Activated naive CD8-positive, alpha-beta T cell treated with anti-CD3 and anti-CD28 coated beads, Interleukin-2, amount 50 U/mL, for 24 hours (primary cell): ENCODE measurements around the gene STK31.
"Not testable (repeated sequence)": the region's sequence is repeated elsewhere in the genome, so short reads cannot be mapped to it uniquely, and the experiment has no call there.

Source experiments
- ATAC-seq: fragments of 150-1000 bp; cut with Tn5 transposase; one replicate; pipeline ENCODE4 v1.10.0; 2021
- DNase-seq: peaks from one replicate; pipeline ENCODE4 v3.0.0; 2021
- H3K27ac Mint-ChIP-seq: one replicate; pipeline ENCODE4 v1.8.0; 2021; ENCODE audit warnings: mild to moderate bottlenecking, mixed read lengths
- H3K27me3 Mint-ChIP-seq: one replicate; pipeline ENCODE4 v1.8.0; 2021; ENCODE audit warnings: mixed read lengths
- H3K36me3 Mint-ChIP-seq: one replicate; pipeline ENCODE4 v1.8.0; 2021; ENCODE audit warnings: low read depth, mixed read lengths
- H3K4me1 Mint-ChIP-seq: one replicate; pipeline ENCODE4 v1.8.0; 2021; ENCODE audit warnings: mixed read lengths
- H3K4me3 Mint-ChIP-seq: one replicate; pipeline ENCODE4 v1.8.0; 2021; ENCODE audit warnings: mild to moderate bottlenecking, moderate library complexity, mixed read lengths
- H3K9me3 Mint-ChIP-seq: one replicate; pipeline ENCODE4 v1.8.0; 2021; ENCODE audit warnings: mixed read lengths

The STK31 gene, protein sequence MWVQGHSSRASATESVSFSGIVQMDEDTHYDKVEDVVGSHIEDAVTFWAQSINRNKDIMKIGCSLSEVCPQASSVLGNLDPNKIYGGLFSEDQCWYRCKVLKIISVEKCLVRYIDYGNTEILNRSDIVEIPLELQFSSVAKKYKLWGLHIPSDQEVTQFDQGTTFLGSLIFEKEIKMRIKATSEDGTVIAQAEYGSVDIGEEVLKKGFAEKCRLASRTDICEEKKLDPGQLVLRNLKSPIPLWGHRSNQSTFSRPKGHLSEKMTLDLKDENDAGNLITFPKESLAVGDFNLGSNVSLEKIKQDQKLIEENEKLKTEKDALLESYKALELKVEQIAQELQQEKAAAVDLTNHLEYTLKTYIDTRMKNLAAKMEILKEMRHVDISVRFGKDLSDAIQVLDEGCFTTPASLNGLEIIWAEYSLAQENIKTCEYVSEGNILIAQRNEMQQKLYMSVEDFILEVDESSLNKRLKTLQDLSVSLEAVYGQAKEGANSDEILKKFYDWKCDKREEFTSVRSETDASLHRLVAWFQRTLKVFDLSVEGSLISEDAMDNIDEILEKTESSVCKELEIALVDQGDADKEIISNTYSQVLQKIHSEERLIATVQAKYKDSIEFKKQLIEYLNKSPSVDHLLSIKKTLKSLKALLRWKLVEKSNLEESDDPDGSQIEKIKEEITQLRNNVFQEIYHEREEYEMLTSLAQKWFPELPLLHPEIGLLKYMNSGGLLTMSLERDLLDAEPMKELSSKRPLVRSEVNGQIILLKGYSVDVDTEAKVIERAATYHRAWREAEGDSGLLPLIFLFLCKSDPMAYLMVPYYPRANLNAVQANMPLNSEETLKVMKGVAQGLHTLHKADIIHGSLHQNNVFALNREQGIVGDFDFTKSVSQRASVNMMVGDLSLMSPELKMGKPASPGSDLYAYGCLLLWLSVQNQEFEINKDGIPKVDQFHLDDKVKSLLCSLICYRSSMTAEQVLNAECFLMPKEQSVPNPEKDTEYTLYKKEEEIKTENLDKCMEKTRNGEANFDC

DNA sequence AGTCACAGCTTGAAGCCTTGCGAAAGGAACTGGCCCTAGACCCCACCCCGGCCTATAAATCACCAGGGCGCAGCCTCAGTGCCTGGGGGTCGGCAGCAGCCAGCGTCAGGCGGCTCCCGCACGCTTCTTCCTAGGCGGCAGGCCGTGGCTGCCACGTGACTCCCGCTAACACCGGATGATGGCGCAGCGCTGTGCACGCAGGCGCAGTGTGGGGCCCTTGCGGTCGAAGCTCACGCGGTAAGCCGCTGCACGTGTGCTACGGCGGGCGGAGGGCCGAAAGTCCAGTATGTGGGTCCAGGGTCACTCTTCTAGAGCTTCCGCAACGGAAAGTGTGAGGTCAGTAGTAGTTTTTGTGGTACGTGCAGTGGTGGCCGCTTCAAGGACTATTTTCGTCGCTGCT is at the start of gene STK31:
Gene STK31 (plus strand): TSS at position 220 of the 400 bp plus-strand sequence. CDS start 67 bp downstream, at position 287.
- DNase-seq (no peak), ATAC-seq (no peak)
- Mint-ChIP-seq H3K9me3 (peaks cover 14% of the 10 kb centered on the region), H3K4me3 (no peak within 1 kb of the TSS), H3K27me3 (peaks cover 1% of the 10 kb centered on the region), H3K27ac (no peak within 1 kb of the TSS), H3K36me3 (peaks cover 15% of the 10 kb centered on the region), H3K4me1 (no peaks in the 10 kb centered on the region)

DNA sequence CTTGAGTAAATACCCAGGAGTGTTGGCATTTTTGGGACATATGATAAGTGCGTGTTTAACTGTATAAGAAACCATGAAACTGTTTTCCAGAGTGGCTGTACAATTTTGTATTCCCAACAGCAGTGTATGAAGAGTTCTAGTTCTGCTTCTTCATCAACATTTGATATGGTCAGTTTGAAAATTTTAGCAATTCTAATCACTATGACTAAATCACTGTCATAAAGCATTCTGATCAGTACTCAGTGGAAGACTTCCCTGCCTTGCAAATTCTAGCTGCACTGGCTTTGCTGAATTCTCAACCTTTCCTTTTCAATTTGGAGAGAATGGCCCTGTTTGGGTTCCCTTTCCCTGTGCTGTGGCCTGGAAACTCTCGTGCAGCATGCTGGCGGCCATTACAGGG is 48.6 kb upstream of the STK31 start:
- H3K36me3 Mint-ChIP-seq = no peaks in the 10 kb centered on the region
- H3K4me3 Mint-ChIP-seq = no peak overlapping the region
- H3K27ac Mint-ChIP-seq = no peak overlapping the region
- H3K9me3 Mint-ChIP-seq = peaks cover 20% of the 10 kb centered on the region
- no peaks in the 10 kb centered on the region for H3K27me3 Mint-ChIP-seq
- DNase-seq (no peak), ATAC-seq (no peak)
- H3K4me1 Mint-ChIP-seq = no peaks in the 10 kb centered on the region

DNA sequence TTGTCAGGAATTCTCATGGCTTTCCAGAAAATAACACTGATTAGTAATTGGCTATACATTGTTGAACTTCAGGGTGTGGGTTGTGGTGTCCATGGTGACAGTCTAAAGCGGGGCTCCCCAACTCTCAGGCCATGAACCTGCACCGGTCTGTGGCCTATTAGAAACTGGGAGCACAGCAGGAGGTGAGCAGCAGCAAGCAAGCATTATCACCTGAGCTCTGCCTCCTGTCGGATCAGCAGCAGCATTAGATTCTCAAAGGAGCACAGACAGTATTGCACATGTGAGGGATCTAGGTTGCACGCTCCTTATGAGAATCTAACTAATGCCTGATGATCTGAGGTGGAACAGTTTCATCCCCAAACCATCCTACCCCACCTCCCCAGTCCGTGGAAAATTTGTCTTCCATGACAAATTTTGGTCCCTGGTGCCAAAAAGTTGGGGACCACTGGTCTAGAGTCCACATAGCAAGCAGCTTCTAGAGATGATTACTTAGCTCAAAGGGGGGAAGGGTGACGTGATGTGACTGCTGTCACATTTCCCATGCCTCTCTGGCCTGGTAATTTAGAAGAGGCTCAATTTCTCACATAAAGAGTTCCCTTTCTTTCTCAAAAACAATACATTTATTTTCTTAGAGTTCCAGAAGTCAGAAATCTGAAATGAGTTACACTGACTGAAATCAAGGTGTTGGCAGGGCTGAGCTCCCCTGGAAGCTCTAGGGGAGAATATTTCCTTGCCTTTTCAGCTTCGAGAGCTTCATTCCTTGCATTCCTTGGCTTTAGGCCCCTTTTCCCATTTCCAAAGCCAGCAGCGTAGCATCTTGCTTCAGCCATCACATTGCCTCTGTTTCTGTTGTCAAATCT is 47.7 kb upstream of the STK31 start:
- no peak for DNase-seq

DNA sequence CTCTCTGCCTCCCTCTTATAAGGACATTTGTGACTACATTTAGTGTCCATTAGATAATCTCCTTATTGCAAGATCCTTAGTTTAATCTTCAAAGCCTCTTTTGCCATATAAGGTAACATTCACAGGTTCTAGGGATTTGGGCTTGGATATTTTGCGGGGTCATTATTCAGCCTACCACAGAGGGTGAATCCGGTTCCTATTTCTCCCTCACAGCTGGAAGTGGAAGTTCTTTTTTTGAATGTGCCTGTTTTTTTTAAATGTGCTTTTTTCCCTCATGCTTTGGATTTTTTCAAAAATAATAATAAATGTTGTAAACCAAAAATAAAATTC is 47.1 kb upstream of the STK31 start:
- H3K27me3 Mint-ChIP-seq = no peaks in the 10 kb centered on the region
- H3K9me3 Mint-ChIP-seq = peaks cover 11% of the 10 kb centered on the region
- ATAC-seq = no peak

More for the DNA sequence above, 47.7 kb upstream of the STK31 start:
- no peaks in the 10 kb centered on the region for H3K27me3 Mint-ChIP-seq
- no peak overlapping the region for H3K27ac Mint-ChIP-seq
- H3K4me1 Mint-ChIP-seq = no peaks in the 10 kb centered on the region
- H3K9me3 Mint-ChIP-seq = peaks cover 11% of the 10 kb centered on the region
- no peak for ATAC-seq
- H3K4me3 Mint-ChIP-seq = no peak overlapping the region
- no peaks in the 10 kb centered on the region for H3K36me3 Mint-ChIP-seq

DNA sequence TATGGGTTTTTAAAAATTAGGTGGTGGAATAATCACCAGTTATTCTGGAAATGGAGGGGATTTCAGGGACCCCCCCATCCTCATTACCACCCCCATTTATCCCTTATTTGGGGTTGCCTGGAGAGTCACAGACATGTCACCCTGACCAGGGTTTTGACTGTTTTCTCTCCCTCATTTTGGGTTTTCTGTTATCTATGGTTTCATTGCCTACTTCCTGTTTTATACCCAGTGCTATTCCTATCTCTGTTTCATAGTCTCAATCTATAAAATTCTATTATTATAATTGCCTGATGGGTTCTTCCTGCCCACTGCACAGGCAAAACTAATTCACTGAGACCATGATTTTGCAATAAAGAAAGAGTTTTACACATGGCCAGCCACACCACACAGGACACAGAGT is 45.9 kb upstream of the STK31 start:
- Mint-ChIP-seq H3K27me3 (no peaks in the 10 kb centered on the region), H3K27ac (no peak overlapping the region), H3K4me3 (no peak overlapping the region), H3K9me3 (peaks cover 4% of the 10 kb centered on the region), H3K36me3 (no peaks in the 10 kb centered on the region), H3K4me1 (no peaks in the 10 kb centered on the region)
- DNase-seq (no peak), ATAC-seq (no peak)

More for the DNA sequence above, 47.1 kb upstream of the STK31 start:
- Mint-ChIP-seq H3K4me1 (no peaks in the 10 kb centered on the region), H3K27ac (no peak overlapping the region), H3K4me3 (no peak overlapping the region), H3K36me3 (no peaks in the 10 kb centered on the region)
- no peak for DNase-seq

DNA sequence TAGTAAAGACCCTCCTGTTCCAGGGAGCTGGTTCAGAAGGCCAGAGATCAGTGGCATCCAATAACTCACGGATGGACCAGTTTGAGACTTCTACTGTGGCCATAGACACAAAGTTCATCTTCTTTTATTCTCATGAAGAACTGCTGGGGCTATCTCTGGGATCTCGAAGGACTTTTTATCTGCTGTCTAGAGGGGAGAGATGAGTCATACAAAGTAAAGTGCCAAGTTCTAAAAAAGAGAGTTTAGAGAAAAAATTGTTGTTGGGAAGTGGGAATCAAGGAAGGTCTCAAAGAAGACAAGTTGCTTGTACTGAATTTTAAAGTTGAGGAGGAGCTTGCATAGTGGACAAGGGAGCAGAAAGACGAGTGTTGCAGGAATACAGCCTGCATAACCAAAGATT is 38.0 kb upstream of the STK31 start:
- Mint-ChIP-seq H3K36me3 (no peaks in the 10 kb centered on the region), H3K27ac (no peak overlapping the region), H3K27me3 (peaks cover 10% of the 10 kb centered on the region), H3K4me3 (no peak overlapping the region), H3K4me1 (no peaks in the 10 kb centered on the region), H3K9me3 (no peaks in the 10 kb centered on the region)
- DNase-seq (no peak), ATAC-seq (no peak)

DNA sequence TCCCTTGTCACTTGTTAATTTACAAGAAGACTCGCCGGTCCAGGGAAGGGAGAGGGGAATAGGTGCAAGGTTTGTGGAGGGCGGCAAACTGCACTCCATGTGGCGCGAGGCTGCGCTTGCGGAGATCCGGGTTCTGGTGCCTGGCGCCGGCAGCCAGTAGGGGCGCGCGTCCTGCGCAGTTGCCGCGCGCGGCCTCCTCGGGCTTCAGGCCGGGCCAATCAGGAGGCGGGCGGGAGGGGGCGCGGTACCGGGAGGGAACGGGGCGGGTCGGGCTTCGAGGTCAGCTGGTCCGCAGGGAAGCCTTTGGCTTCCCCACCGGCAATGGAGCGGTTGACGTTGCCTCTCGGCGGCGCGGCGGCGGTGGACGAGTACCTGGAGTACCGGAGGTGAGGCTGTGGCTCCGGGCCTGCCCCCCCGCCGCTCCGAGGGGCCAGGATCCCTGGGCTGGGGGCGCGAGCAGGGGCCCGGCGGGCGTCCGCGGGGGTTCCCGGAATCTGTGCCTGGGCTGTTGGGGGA is 30.1 kb upstream of the STK31 start, which contains the start of gene FAM221A:
Gene FAM221A (plus strand): TSS at position 302 of the 516 bp plus-strand sequence. CDS start 20 bp downstream, at position 322.
- Mint-ChIP-seq H3K27ac (peak within 1 kb of the TSS; percentile 71), H3K36me3 (no peaks in the 10 kb centered on the region), H3K27me3 (no peaks in the 10 kb centered on the region), H3K9me3 (no peaks in the 10 kb centered on the region), H3K4me3 (peak within 1 kb of the TSS; percentile 86), H3K4me1 (peaks cover 16% of the 10 kb centered on the region)
- ATAC-seq = peak; percentile 95
- DNase-seq = peak; percentile 86

DNA sequence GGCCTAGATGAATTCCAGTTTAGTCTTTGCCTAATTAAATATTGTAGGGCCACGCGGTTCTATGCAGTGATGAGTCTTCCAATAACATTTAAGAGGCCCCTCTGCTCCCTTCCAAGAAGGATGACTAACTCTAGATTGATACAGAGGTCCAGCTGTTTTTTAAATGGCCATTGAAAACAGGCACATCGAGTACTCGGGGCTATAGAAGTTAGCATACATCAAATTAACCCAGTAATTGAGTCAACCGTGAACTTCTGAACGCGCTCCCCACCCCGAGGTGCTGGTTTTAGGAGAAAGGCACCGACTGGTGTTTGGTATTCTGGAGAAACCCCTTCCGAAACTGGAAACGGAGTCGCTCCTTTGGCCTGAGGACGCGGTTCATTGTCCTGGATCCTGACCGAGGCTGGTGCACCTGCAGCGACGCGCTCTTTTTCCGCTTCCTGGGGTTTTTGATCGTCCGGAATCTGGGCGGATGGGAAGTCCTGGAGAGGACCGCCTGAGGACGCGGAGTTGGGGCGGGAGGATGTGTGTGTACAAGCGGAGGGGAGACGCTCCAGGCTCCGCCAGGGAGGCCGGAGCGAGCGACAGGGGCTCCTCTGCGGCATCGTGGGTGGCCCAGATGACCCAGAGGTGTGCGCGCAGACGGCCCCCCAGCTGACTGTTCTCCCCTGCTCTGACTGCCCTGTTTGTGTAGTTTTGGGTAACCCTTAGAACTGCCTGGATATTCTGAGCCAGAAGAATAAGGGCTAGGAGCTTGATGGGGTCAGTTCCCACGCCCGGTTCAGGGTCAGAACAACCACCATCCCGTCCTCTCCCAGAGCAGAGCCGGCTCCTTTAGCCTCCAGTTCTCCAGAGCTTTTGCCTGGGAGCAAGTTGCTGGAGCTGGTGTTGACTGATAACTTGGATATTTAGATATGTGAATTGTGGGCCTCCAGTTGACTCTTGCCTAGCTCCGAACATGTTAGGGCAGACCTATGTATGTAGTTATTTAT is 29.3 kb upstream of the STK31 start:
- H3K4me3 Mint-ChIP-seq = peak overlapping the region; percentile 86
- peak overlapping the region; percentile 67 for H3K27ac Mint-ChIP-seq
- DNase-seq = peak; percentile 46
- ATAC-seq = peak; percentile 58
- H3K9me3 Mint-ChIP-seq = no peaks in the 10 kb centered on the region
- peaks cover 16% of the 10 kb centered on the region for H3K4me1 Mint-ChIP-seq
- no peaks in the 10 kb centered on the region for H3K27me3 Mint-ChIP-seq
- H3K36me3 Mint-ChIP-seq = no peaks in the 10 kb centered on the region

DNA sequence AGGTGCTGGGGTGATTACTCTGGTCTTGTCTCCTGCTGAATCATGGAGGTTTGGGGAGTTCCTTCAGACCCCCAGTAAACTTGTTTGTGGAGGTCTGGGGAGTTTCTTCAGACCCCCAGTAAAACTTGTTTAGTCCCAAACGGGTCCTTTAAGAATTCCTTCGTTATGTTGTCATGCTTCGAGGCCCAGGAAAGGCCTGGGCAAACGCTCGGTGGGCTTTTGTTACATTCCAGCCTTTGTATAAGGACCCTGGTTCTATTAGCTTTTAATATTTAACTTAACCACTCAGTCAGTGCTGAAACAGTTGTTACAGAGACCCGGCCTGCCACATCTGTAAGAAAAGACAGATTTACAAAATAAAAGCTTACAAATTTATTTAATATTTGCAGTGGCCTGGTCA is 26.0 kb upstream of the STK31 start:
- H3K4me1 Mint-ChIP-seq = peaks cover 13% of the 10 kb centered on the region
- not testable (repeated sequence) for H3K27ac Mint-ChIP-seq, DNase-seq, H3K9me3 Mint-ChIP-seq, ATAC-seq, H3K27me3 Mint-ChIP-seq, H3K4me3 Mint-ChIP-seq, H3K36me3 Mint-ChIP-seq

DNA sequence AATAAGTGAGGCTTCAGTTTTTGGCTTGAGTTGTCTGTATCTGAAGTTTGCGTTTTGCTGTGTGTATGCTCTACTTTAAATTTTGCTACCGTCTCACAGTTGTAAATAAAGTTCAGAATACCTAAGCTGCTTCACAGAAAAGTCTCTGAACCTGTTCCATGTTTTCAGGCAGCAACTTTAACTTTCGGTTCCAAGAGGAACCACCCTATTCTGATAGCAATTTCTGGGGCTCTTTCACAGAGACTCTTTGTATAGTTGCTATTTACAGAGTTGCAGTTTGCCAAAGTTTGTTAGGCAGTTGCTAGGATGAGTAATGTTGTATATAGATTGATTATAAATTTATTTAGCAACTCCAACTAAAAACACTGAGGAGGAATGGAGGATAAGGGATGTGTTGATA is 24.3 kb upstream of the STK31 start:
- H3K27me3 Mint-ChIP-seq = no peaks in the 10 kb centered on the region
- peaks cover 2% of the 10 kb centered on the region for H3K36me3 Mint-ChIP-seq
- no peak for ATAC-seq
- no peak overlapping the region for H3K27ac Mint-ChIP-seq
- H3K4me1 Mint-ChIP-seq = peaks cover 4% of the 10 kb centered on the region
- no peaks in the 10 kb centered on the region for H3K9me3 Mint-ChIP-seq
- DNase-seq = no peak
- H3K4me3 Mint-ChIP-seq = no peak overlapping the region

DNA sequence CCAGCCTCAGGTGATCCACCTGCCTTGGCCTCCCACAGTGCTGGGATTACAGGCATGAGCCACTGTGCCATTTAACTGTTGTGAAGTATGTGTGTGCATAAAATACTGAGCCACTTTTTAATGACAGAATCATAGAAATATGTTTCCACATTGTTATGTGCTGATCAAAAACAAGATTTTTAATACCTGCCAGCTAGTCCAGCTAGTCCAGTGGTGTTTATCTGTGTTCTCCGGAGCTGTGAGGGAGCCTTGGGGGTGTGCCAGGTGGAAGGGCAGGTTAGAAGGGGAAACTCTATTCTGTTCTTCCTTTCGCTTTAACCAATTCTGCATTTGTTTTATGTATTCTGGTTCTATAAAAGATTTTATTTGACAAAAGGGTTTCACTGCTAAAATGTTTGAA is 23.0 kb upstream of the STK31 start:
- ATAC-seq (no peak), DNase-seq (no peak)
- peaks cover 6% of the 10 kb centered on the region for H3K36me3 Mint-ChIP-seq
- H3K4me1 Mint-ChIP-seq = no peaks in the 10 kb centered on the region
- H3K27ac Mint-ChIP-seq = no peak overlapping the region
- no peak overlapping the region for H3K4me3 Mint-ChIP-seq
- no peaks in the 10 kb centered on the region for H3K27me3 Mint-ChIP-seq
- H3K9me3 Mint-ChIP-seq = no peaks in the 10 kb centered on the region

DNA sequence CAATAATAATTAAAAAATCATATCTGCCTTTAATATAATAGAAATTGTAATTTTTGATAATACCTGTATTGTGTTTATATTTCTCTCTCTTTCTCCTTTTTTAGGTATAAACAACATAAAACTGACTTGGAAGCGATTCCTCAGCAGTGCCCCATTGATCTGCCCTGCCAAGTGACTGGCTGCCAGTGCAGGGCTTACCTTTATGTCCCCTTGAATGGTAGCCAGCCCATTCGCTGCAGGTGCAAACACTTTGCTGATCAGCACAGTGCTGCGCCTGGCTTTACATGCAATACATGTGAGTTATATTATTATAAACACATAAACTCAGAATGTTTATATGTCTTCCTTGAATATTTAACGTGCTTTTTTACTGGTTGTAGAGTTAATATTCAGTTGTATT is 20.9 kb upstream of the STK31 start:
- Mint-ChIP-seq H3K9me3 (no peaks in the 10 kb centered on the region), H3K36me3 (peaks cover 17% of the 10 kb centered on the region), H3K27ac (no peak overlapping the region)

DNA sequence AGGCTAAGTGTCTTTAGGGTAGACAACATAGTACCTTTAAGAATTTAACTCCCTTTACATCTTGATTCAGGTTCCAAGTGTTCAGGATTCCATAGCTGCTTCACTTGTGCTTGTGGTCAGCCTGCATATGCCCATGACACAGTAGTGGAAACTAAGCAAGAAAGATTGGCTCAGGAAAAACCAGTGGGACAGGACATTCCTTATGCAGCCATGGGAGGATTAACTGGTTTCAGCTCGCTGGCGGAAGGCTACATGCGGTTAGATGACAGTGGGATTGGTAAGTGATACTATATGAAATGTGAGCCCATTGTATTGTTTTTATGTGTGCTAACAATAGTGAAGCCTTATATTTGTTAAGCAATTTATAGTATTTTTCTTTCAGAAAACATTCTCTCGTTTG is 18.7 kb upstream of the STK31 start:
- H3K27ac Mint-ChIP-seq = no peak overlapping the region
- no peaks in the 10 kb centered on the region for H3K4me1 Mint-ChIP-seq
- no peak for DNase-seq
- H3K9me3 Mint-ChIP-seq = no peaks in the 10 kb centered on the region
- ATAC-seq = no peak
- no peaks in the 10 kb centered on the region for H3K27me3 Mint-ChIP-seq
- no peak overlapping the region for H3K4me3 Mint-ChIP-seq
- H3K36me3 Mint-ChIP-seq = peaks cover 20% of the 10 kb centered on the region

More for the DNA sequence above, 20.9 kb upstream of the STK31 start:
- DNase-seq (no peak), ATAC-seq (no peak)
- Mint-ChIP-seq H3K4me3 (no peak overlapping the region), H3K27me3 (no peaks in the 10 kb centered on the region), H3K4me1 (no peaks in the 10 kb centered on the region)
